Right renal pelvis (tissue), 4 donors: Measurements from ENCODE around the gene KRTAP2-2. TPM values are rescaled to one million over a fixed set of nuclear protein-coding genes. Genes with fewer than 3 reads are reported as not detected.
"Not testable (repeated sequence)": the region's sequence is repeated elsewhere in the genome, so short reads cannot be mapped to it uniquely, and the experiment has no call there.

Experiments used
- DNase-seq, 4 donors: peaks; one replicate each; pipeline ENCODE4 v3.0.0-alpha.2; 2013; ENCODE audit warnings: low read depth in 4 of 4, low spot score in 3 of 4, missing footprints in 1 of 4
- polyA plus RNA-seq, 4 donors: library from polyadenylated mRNA; unstranded; fragments of 120-200 nt; gene quantifications; one replicate each; pipeline ENCODE4 v1.2.1, GENCODE V29; 2013; ENCODE audit not compliant: insufficient read length in 4 of 4

KRTAP2-2 gene, protein sequence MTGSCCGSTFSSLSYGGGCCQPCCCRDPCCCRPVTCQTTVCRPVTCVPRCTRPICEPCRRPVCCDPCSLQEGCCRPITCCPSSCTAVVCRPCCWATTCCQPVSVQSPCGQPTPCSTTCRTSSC
- polyA plus RNA-seq: not detected

DNA sequence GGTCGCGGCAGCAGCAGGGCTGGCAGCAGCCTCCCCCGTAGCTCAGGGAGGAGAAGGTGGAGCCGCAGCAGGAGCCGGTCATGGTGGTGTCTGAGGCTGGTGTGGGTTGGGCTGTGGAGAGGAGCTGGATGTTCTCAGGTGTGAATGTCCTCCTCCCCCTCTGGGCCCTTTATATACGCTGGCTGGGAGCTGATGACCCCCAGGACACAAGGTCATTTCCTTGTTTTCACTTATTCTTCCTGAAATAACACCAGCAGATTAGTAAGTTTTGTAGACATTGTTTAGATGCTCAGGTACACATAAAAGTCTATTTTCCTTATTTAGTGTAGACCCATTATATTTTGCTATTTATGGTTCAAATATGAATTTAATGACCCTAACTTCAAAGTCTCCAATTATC, at the start of gene KRTAP2-2:
KRTAP2-2 (minus strand) TSS at position 101 of the 400 bp plus-strand sequence; CDS start at position 82, 19 bp downstream.
- not testable (repeated sequence) for DNase-seq

DNA sequence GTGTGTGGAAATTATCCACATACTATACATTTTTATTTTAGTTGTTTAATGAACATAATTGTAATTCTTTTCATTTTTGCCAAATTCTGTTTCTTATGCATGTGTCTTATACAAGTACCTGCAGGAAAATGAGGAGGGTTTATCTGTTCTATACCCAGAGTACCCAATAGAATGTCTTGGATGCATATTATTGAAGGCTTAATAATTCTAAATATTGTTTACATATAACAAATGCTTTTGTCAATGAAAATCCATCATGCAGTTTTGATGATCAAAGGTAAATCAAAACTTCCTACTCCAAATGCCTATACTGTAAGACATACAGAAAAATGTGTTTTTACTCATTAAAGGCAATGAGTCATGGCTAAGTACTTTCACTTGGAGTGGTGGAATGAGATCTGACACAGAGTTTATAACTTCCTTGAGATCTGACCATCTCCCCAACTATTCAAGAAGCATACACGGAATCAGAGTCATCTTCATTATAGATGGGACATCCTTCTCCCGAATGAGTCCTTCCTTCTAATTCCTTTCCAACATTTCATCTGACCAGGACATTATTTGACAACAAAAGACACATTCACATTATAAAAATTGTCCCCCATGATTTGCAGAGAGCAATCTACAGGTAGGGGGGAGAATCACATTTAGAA, 49.5 kb upstream of the KRTAP2-2 start:
- DNase-seq: not testable (repeated sequence)

DNA sequence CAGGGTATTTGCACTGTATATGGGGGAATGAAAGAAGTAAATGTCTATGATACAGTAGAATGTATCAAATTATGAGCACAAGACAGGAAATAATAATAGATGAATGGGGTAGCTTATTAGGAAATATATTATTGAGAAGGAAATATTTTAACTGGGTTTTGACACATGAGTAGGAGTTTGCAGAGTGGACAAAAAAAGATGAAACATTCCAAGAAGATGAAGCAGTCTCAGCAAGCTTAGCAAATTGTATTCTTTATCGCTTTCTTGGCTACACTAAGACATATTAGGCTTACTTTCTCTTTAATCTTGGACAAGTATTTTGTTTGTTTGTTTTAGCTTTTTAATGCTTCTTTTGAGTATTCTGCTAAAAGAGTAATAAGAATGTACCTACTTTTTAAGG, 48.9 kb upstream of the KRTAP2-2 start:
- DNase-seq: no peak

DNA sequence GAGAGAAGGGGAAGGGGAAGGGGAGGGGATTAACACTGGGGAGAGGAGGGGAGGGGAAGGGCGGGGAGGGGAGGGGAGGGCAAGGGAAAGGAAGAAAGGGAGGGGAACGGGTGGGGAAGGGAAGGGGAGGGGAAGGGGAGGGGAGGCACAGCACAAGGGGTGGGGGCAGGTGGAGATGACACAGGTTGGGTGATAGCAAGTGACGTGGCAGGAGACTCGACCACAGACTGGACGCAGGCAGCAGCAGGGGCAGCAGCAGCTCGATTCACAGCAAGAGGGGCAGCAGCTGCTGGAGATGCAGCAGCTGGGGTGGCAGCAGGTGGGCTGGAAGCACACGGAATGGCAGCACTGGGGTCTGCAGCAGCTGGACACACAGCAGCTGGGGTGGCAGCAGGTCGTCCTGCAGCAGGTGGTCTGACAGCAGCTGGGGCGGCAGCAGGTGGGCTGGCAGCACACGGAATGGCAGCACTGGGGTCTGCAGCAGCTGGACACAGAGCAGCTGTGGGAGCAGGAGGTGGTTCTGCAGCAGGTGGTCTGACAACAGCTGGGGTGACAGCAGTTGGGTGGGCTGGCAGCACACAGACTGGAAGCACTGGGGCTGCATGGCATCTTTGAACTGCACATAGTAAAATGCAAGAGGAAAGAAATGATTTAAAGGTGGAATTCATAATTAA, 46.7 kb upstream of the KRTAP2-2 start, which contains the start of gene KRTAP4-16:
KRTAP4-16 (minus strand) TSS at position 624 of the 674 bp plus-strand sequence; CDS start at position 624, 0 bp downstream.
- DNase-seq: no peak

DNA sequence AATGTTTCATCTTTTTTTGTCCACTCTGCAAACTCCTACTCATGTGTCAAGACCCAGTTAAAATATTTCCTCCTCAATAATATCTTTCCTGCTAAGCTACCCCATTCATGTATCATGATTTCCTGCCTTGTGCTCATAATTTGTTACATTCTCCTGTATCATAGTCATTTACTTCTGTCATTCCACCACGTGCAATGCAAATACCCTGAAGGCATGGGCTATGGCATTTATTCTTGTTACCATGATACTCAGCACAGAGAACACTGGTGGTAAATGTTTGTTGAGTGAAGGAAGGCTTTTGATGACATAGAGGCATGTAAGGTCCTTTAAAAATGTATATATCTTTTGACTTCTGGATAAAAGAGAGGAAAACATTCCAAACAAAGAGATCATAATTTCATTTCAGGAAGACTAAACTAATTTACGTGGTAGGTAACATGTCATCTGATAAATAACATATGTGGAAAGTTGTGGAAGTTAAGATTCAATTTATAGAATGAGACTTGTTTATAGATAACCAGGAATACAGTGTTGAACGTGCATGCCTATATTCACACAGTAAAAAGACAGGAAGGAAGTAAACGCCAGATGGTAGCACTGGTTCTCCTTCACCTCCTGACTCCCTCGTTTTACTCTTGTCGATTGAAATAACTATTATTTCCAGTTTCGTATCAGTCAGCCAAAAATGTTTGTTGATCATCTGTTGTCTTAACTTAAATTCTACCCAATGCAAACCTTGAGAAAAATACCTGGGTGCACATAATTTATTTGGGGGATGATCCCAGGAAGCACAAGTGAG, 44.9 kb upstream of the KRTAP2-2 start:
- not testable (repeated sequence) for DNase-seq

DNA sequence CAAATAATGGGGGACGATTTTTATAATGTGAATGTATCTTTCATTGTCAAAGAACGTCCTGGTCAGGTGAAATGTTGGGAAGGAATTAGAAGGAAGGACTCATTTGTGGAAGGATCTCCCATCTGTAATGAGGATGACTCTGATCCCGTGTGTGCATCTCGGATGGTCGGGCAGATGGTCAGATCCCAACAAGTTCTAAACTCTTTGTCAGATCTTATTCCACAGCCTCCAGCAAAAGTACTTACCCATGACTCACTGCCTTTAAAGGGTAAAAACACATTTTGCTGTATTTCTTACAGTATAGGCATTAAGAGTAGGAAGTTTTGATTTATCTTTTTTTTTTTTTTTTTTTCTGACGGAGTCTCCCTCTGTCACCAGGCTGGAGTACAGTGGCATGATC, 43.5 kb upstream of the KRTAP2-2 start:
- DNase-seq: no peak

DNA sequence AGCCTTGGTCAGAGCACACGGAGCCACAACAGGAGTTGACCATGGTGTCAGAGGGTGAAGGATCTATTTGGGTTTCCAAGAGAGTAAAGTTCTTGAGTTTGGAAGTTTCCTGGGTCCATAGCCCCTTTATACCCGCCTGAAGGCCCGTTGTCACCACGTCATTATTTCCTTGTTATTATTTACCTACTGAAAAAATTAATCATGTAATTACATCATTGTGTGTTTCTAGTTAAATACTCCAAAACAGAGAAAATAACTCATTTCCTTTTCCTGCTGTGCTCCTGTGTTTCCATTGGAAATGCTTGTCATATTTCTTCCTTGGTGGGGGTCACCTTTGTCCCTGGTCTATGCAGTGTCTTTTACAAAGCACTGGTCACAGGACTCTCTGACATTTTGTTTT, 43.0 kb upstream of the KRTAP2-2 start, which contains the start of gene KRTAP4-8:
KRTAP4-8 (minus strand) TSS at position 101 of the 400 bp plus-strand sequence; CDS start at position 43, 58 bp downstream.
- DNase-seq: no peak

DNA sequence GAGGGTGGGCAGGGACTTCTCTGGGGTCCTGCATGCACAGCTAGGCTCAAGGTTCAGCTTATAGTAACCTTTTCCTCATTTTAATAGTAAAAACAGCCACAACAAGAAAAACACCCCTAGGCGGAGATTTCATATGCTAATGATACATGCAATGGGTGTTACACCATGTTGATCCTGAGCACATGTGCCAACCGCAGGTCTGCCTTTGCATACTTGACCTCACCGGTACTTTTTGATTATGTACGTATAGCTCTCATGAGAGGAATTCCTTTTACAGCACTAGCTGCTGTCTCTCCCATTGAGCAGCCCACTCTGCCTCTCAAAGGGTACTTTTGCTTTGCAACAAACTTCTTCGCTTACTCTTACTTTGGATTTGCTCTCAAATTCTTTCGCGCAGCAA, 41.0 kb upstream of the KRTAP2-2 start:
- DNase-seq: no peak

DNA sequence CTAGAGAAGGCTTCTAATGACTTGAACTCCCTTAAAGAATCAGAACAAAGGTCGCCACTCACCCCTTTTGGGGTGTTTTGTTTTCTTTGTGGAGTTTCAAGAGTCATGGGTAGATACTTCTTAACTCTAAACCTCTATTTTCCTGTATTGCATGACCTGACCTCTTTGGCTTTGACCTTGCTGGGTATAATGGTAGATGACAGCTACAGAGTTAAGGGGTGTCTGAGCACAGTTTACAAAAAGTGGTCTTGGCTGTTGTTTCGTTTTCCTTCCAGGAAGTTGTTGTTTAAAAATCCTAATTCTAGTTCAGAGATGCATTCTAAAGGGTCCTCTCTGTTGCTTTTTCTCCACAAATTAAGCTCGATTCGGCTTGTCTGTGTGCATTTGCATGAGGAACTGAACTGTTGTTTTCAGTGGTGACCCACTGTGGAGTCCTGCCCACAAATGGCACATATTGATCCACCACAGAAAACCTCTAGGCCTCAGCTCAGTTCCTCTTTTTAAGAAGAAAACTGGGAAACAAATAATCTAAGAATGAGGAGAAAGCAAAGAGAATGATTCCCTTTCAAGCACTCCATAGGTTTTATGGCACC, 33.8 kb upstream of the KRTAP2-2 start:
- not testable (repeated sequence) for DNase-seq

DNA sequence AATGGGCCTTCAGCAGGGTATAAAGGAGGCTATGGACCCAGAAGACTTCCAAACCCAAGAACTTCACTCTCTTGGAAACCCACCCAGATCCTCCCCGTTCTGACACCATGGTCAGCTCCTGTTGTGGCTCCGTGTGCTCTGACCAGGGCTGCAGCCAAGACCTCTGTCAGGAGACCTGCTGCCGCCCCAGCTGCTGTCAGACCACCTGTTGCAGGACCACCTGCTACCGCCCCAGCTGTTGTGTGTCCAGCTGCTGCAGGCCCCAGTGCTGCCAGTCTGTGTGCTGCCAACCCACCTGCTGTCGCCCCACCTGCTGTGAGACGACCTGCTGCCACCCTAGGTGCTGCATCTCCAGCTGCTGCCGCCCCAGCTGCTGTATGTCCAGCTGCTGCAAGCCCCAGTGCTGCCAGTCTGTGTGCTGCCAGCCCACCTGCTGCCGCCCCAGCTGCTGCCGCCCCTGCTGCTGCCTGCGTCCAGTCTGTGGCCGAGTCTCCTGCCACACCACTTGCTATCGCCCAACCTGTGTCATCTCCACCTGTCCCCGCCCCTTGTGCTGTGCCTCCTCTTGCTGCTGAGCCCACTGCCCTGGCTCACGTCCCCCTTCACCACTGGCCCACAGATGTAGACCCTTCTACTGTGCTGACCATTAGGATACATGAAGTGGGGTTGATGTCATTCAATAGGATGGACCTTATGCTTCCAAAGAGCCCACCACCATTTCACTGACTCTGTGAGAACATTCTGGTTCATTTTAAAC, 29.2 kb upstream of the KRTAP2-2 start, which contains the start of gene KRTAP4-7:
KRTAP4-7 (plus strand) TSS at position 51 of the 757 bp plus-strand sequence; CDS start at position 108, 57 bp downstream.
- DNase-seq: not testable (repeated sequence)

DNA sequence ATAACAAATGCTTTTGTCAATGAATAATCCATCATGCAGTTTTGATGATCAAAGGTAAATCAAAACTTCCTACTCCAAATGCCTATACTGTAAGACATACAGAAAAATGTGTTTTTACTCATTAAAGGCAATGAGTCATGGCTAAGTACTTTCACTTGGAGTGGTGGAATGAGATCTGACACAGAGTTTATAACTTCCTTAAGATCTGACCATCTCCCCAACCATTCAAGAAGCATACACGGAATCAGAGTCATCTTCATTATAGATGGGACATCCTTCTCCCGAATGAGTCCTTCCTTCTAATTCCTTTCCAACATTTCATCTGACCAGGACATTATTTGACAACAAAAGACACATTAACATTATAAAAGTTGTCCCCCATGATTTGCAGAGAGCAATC, 28.4 kb upstream of the KRTAP2-2 start:
- not testable (repeated sequence) for DNase-seq

DNA sequence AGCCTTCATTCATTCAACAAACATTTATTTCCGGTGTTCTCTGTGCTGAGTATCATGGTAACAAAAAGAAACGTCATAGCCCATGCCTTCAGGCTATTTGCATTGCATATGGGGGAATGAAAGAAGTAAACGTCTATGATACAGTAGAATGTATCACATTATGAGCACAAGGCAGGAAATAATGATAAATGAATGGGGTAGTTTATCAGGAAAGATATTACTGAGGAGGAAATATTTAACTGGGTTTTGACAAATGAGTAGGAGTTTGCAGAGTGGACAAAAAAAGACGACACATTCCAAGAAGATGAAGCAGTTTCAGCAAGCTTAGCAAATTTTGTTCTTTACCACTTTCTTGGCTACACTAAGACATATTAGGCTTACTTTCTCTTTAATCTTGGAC, 27.6 kb upstream of the KRTAP2-2 start:
- no peak for DNase-seq

DNA sequence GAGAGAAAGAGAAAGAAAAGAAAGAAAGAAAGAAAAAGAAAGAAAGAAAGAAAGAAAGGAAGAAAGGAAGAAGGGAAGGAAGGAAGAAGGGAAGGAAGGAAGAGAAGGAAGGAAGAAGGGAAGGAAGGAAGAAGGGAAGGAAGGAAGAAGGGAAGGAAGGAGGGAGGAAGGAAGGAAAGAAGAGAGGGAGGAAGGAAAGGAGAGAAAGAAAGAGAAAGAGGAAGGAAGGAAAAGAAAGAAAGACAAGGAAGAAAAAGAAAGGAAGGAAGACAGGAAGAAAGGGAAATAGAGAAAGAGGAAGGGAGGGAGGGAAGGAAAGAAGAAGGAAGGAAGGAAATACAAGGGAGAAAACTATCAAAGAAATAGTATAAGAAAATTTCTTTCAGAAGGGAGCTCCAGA, 21.8 kb upstream of the KRTAP2-2 start:
- no peak for DNase-seq

DNA sequence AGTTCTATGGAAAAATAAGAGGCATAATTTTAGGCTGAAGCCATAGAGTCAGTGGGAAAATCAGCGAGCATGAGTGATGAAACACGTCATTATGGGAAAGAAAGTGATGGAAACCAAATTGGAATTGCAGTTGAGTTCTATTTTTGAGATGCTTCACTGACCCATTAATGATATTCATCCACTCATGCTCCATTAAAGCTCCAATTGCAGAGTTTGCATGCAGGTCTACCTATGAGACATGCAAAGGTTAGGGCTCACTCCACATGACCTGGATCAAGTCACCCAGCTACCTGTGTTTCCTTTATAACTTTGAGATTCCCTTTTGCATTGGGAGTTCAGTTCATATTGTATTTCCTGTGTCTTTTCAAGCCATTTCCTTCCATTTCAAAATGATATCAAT, 18.6 kb upstream of the KRTAP2-2 start:
- no peak for DNase-seq

DNA sequence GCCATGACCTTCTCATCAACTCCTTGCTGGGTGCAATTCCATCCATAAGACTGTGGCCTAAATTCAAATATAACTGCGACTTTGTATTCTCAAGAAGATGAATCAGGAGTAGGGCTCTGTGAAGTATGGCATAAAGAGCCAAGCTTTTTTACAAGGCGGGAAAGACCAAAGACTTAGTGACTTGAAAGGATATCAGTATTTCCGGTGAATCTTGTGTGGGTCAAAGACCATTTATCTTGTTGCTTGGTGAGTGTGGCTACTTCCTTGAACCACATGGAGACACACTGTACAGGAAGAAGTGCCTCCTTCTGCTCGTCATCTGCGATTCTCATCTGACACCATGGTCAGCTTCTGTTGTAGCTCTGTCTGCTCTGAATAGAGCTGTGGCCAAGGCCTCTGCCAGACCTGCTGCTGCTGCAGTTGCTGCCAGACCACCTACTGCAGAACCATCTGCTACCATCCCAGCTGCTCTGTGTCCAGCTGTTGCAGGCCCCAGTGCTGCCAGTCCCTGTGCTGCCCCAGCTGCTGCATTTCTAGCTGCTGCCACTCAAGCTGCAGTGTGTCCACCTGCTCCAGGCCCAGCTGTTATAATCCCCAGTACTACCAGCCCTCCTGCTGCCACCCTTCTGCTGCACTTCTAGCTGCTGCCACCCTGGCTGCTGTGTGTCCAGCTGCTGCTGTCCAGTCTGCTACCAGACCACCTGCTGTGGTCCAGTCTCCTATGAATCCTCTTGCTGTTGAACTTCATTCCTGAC, 16.8 kb upstream of the KRTAP2-2 start:
- no peak for DNase-seq

DNA sequence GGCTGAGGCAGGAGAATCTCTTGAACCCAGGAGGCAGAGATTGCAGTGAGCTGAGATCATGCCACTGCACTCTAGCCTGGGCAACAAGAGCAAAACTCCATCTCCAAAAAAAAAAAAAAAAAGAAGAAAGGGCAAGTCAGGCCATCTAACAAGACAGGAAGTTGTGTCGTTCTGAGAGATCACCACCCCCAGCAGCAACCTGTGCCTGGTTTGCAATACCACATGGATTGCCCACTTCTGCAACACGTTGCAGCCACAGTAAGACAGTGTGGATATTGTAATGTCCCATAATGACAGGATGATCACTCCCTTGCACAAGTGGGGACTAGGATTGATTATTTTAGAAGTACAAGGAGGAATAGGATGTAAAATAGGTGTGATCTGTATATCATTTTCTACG, 14.0 kb upstream of the KRTAP2-2 start:
- DNase-seq: no peak

DNA sequence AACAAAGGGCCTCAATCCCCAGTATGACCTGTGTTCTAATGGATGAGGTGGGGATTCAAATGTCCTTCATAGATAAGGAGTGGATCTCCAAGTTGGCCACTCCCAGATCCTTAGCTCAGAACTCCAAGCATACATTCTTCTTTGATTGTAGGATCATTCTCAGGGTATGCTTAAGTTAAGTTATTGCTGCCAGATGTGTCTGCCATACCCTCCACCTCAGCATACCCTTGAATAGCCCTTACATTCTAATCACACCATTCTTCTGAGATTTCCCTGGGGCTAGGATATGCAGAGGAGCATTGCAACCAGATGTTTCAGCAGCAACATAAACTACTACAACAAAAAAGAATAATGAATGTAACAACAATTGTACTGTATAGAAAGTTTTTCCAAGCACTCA, 12.3 kb upstream of the KRTAP2-2 start:
- no peak for DNase-seq

DNA sequence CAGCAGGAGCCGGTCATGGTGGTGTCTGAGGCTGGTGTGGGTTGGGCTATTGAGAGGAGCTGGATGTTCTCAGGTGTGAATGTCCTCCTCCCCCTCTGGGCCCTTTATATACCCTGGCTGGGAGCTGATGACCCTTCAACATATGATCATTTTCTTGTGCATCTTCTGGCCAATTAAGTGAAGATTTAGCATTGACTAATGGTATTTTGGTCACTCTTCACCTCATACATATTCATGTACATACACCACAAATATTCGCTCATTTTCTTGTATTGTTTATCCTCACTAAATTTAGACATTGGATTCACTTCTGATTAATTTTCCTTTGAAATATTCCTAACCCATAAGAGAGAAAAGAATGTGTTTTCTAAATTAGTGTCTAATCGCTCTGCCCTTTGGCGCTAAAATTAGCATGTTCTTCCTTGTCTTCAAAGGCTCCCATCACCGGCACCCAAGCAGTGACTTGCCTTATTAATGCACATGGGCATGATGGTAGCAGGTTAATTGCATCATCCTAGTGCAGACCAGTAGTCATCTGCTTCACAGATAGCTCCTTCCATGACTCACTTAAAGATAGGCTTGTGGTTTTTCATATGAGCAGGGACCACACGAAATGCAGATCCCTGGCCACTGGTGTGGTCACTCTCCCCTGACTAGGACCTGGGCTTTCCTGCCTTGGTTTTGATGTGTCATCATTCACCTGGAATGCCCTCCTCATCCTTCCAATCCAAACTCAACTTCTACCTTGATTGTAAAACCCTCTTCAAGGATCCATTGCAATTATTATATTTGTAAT, 11.0 kb upstream of the KRTAP2-2 start, which contains the start of gene KRTAP2-4:
KRTAP2-4 (minus strand) TSS at position 51 of the 796 bp plus-strand sequence; CDS start at position 17, 34 bp downstream.
- no peak for DNase-seq
